ENCODE results near the gene SH3GL2.
A peak's percentile ranks its signal among the peaks of the same experiment; 100 is the strongest.

Gene SH3GL2

DNA sequence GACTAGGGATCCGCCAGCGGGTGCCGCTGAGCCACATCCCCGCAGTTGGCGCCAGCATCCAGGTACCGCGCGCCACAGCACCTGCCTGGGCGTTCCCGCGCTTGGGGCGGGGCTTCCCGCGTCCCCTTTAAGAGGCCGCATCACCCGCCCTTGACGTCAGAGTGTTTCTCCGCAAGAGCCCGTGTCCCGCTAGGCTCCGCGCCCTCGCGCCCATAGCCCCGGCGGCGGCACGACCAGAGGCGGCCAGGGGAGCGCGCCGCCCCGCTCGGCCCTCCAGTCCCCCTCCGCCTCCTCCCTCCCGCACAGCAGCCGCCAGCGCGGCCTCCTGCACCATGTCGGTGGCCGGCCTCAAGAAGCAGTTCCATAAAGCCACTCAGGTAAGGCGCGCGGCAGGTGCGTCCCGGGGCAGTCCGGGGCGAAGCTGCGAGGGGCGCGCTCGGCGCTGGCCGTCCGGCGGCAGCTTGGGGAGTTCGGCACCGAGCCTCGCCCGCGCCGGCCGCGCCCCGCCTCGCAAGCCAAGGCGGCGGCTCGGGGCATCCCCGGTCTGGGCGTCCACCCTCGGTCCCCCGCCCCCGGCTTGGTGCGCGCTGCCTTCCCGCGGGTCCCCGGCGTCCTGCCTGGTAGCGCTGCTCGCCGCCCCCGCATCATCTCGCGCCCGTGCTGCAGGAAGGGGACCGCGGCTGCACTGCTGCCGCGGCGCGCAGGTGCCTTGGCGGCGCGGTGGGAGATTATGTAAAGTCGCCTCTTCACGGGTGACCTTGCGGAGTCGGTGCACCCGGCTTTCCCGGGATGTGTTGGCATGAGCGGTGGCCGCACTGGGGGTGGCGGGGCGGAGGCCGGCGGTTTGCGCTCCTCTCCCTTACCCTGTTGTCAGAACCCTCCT is at the start of gene SH3GL2:
Gene SH3GL2, plus strand, starts transcription at position 156 of the 883 bp plus-strand sequence.
- Histone ChIP-seq H3K9me3 (ENCODE audit: control insufficient read depth, insufficient read depth, low read length) (no peaks in the 10 kb centered on the region), H3K27me3 (ENCODE audit: control insufficient read depth, insufficient read depth, low read length) (peaks cover 52% of the 10 kb centered on the region), H3K9ac (ENCODE audit: low read depth, low read length) (peak within 1 kb of the TSS; percentile 23; the same call in 1 of the 2 replicates), H3K4me3 (ENCODE audit: low read depth, low read length) (peak within 1 kb of the TSS; percentile 74), H3K4me1 (ENCODE audit: control insufficient read depth, insufficient read depth, low read length) (peaks cover 3% of the 10 kb centered on the region; the same call in 1 of the 2 replicates), H3K27ac (ENCODE audit: low read depth, low read length) (no peak within 1 kb of the TSS), H3K36me3 (ENCODE audit: control insufficient read depth, insufficient read depth, low read length) (no peaks in the 10 kb centered on the region)

- Histone ChIP-seq H3K9ac (ENCODE audit: low read depth, low read length) (0 out of 2 replicates have a peak overlapping the region, but pooled peaks have one; percentile 24), H3K27ac (ENCODE audit: low read depth, low read length) (no peak overlapping the region), H3K4me1 (ENCODE audit: control insufficient read depth, insufficient read depth, low read length) (peaks cover 2% of the 10 kb centered on the region; the same call in 1 of the 2 replicates), H3K27me3 (ENCODE audit: control insufficient read depth, insufficient read depth, low read length) (no peaks in the 10 kb centered on the region), H3K9me3 (ENCODE audit: control insufficient read depth, insufficient read depth, low read length) (no peaks in the 10 kb centered on the region), H3K4me3 (ENCODE audit: low read depth, low read length) (no peak overlapping the region), H3K36me3 (ENCODE audit: control insufficient read depth, insufficient read depth, low read length) (no peaks in the 10 kb centered on the region)
Measured at GRCh38 chr9:17531642-17532254, 47.1 kb upstream of the SH3GL2 start.

- H3K27me3 ChIP-seq (ENCODE audit: control insufficient read depth, insufficient read depth, low read length), result no peaks in the 10 kb centered on the region
- no peaks in the 10 kb centered on the region for H3K36me3 ChIP-seq (ENCODE audit: control insufficient read depth, insufficient read depth, low read length)
- peaks cover 2% of the 10 kb centered on the region; the same call in 1 of the 2 replicates for H3K4me1 ChIP-seq (ENCODE audit: control insufficient read depth, insufficient read depth, low read length)
- H3K4me3 ChIP-seq (ENCODE audit: low read depth, low read length), result no peak overlapping the region
- no peaks in the 10 kb centered on the region for H3K9me3 ChIP-seq (ENCODE audit: control insufficient read depth, insufficient read depth, low read length)
- no peak overlapping the region for H3K27ac ChIP-seq (ENCODE audit: low read depth, low read length)
- no peak overlapping the region for H3K9ac ChIP-seq (ENCODE audit: low read depth, low read length)
Measured at GRCh38 chr9:17532461-17532860, 46.4 kb upstream of the SH3GL2 start.

DNA sequence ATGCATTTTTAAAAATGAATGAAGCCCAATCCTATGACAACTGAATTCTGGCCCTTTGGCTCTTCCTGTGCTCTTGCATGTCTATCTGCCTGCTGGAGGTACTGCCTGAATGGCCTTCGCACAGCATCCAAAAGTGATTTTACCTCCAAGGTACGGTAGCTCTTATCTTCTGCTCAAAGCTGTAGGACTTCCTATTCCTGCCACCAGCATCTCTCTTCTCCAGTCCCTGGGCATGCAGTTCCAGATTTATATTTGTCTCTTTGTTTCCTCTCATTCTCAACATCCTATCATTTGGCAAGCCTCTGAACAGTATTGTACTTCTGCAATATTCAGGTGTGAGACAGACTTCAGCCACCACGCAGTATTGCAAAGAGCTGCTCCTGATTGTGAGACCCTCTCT is 43.7 kb upstream of the SH3GL2 start:
- H3K4me3 ChIP-seq (ENCODE audit: low read depth, low read length), result no peak overlapping the region
- no peak overlapping the region for H3K27ac ChIP-seq (ENCODE audit: low read depth, low read length)

DNA sequence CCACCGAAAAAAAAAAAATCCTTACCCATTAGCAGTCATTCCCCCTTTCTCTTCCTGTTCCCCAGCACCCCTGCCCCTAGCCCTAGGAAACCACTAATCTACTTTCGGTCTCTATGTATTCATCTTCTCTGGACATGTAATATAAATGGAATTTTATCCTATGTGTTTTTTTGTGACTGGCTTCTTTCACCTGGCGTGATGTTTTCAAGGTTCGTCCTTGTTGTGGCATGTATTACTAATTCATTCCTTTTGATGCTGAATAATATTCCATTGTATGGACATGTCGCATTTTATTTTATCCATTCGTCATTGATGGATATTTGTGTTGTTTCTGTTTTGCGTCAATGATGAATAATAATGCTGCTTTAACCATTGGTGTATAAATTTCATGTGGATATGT is 42.8 kb upstream of the SH3GL2 start:
- Histone ChIP-seq H3K36me3 (ENCODE audit: control insufficient read depth, insufficient read depth, low read length) (no peaks in the 10 kb centered on the region), H3K4me1 (ENCODE audit: control insufficient read depth, insufficient read depth, low read length) (peaks cover 2% of the 10 kb centered on the region; the same call in 1 of the 2 replicates), H3K9me3 (ENCODE audit: control insufficient read depth, insufficient read depth, low read length) (peaks cover 11% of the 10 kb centered on the region), H3K4me3 (ENCODE audit: low read depth, low read length) (no peak overlapping the region), H3K27me3 (ENCODE audit: control insufficient read depth, insufficient read depth, low read length) (no peaks in the 10 kb centered on the region), H3K9ac (ENCODE audit: low read depth, low read length) (no peak overlapping the region), H3K27ac (ENCODE audit: low read depth, low read length) (no peak overlapping the region)

More for the DNA sequence above, 43.7 kb upstream of the SH3GL2 start:
- H3K9ac ChIP-seq (ENCODE audit: low read depth, low read length), result no peak overlapping the region
- no peaks in the 10 kb centered on the region for H3K36me3 ChIP-seq (ENCODE audit: control insufficient read depth, insufficient read depth, low read length)
- H3K27me3 ChIP-seq (ENCODE audit: control insufficient read depth, insufficient read depth, low read length), result no peaks in the 10 kb centered on the region
- peaks cover 11% of the 10 kb centered on the region for H3K9me3 ChIP-seq (ENCODE audit: control insufficient read depth, insufficient read depth, low read length)
- H3K4me1 ChIP-seq (ENCODE audit: control insufficient read depth, insufficient read depth, low read length), result peaks cover 2% of the 10 kb centered on the region; the same call in 1 of the 2 replicates

DNA sequence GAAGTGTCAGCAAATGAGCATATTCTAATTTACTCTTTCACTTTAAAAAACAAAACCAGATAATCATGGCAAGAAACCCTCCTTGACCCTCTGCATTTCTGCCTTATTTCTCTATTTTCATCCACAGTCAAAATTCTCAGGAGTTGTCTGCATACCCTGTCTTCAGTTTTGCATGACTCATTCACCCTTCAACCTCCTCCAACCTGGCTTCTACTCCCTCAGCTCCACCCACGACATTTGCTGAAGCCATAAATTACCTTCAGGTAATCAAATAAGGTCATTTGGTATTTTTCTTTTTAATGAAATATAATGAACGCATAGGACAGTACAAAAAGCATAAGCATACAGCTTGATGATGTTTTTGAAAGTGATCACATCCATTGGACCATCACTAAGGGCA is 27.8 kb upstream of the SH3GL2 start:
- H3K9ac ChIP-seq (ENCODE audit: low read depth, low read length), result no peak overlapping the region
- no peaks in the 10 kb centered on the region for H3K9me3 ChIP-seq (ENCODE audit: control insufficient read depth, insufficient read depth, low read length)
- H3K4me3 ChIP-seq (ENCODE audit: low read depth, low read length), result no peak overlapping the region
- H3K4me1 ChIP-seq (ENCODE audit: control insufficient read depth, insufficient read depth, low read length), result no peaks in the 10 kb centered on the region
- no peaks in the 10 kb centered on the region for H3K36me3 ChIP-seq (ENCODE audit: control insufficient read depth, insufficient read depth, low read length)
- no peak overlapping the region for H3K27ac ChIP-seq (ENCODE audit: low read depth, low read length)
- H3K27me3 ChIP-seq (ENCODE audit: control insufficient read depth, insufficient read depth, low read length), result no peaks in the 10 kb centered on the region

- Histone ChIP-seq H3K4me3 (ENCODE audit: low read depth, low read length) (no peak overlapping the region), H3K27me3 (ENCODE audit: control insufficient read depth, insufficient read depth, low read length) (no peaks in the 10 kb centered on the region), H3K9ac (ENCODE audit: low read depth, low read length) (no peak overlapping the region), H3K4me1 (ENCODE audit: control insufficient read depth, insufficient read depth, low read length) (no peaks in the 10 kb centered on the region), H3K27ac (ENCODE audit: low read depth, low read length) (no peak overlapping the region), H3K9me3 (ENCODE audit: control insufficient read depth, insufficient read depth, low read length) (no peaks in the 10 kb centered on the region), H3K36me3 (ENCODE audit: control insufficient read depth, insufficient read depth, low read length) (no peaks in the 10 kb centered on the region)
Measured at GRCh38 chr9:17555362-17556054, 23.4 kb upstream of the SH3GL2 start.

DNA sequence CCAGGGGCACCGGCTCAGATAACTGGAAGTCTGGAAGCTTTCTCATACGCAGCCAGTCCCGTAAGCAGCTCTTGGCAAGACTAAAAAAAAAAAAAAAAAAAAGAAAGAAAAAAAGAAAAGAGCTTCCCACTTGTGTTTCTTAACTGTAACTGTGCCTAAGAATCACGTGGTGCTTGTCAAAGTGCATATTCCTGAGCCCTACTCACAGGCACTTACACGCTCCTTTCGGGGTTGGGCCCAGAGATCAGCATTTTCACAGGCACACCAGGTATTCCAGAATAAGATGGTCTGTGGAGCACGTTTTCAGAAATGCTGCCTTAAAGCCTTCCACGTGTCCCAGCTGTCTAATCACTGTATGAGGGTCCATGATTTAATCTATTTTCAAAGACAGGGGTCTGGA is 22.6 kb upstream of the SH3GL2 start:
- Histone ChIP-seq H3K27ac (ENCODE audit: low read depth, low read length) (no peak overlapping the region), H3K9ac (ENCODE audit: low read depth, low read length) (no peak overlapping the region), H3K27me3 (ENCODE audit: control insufficient read depth, insufficient read depth, low read length) (no peaks in the 10 kb centered on the region), H3K4me1 (ENCODE audit: control insufficient read depth, insufficient read depth, low read length) (no peaks in the 10 kb centered on the region), H3K4me3 (ENCODE audit: low read depth, low read length) (no peak overlapping the region), H3K36me3 (ENCODE audit: control insufficient read depth, insufficient read depth, low read length) (no peaks in the 10 kb centered on the region), H3K9me3 (ENCODE audit: control insufficient read depth, insufficient read depth, low read length) (no peaks in the 10 kb centered on the region)

- Histone ChIP-seq H3K9me3 (ENCODE audit: control insufficient read depth, insufficient read depth, low read length) (no peaks in the 10 kb centered on the region), H3K4me3 (ENCODE audit: low read depth, low read length) (no peak overlapping the region), H3K9ac (ENCODE audit: low read depth, low read length) (no peak overlapping the region), H3K27ac (ENCODE audit: low read depth, low read length) (no peak overlapping the region), H3K4me1 (ENCODE audit: control insufficient read depth, insufficient read depth, low read length) (no peaks in the 10 kb centered on the region), H3K27me3 (ENCODE audit: control insufficient read depth, insufficient read depth, low read length) (no peaks in the 10 kb centered on the region), H3K36me3 (ENCODE audit: control insufficient read depth, insufficient read depth, low read length) (no peaks in the 10 kb centered on the region)
Measured at GRCh38 chr9:17556935-17557334, 21.9 kb upstream of the SH3GL2 start.

- Histone ChIP-seq H3K9me3 (ENCODE audit: control insufficient read depth, insufficient read depth, low read length) (no peaks in the 10 kb centered on the region), H3K9ac (ENCODE audit: low read depth, low read length) (no peak overlapping the region), H3K36me3 (ENCODE audit: control insufficient read depth, insufficient read depth, low read length) (no peaks in the 10 kb centered on the region), H3K4me3 (ENCODE audit: low read depth, low read length) (no peak overlapping the region), H3K27me3 (ENCODE audit: control insufficient read depth, insufficient read depth, low read length) (peaks cover 6% of the 10 kb centered on the region), H3K4me1 (ENCODE audit: control insufficient read depth, insufficient read depth, low read length) (peaks cover 14% of the 10 kb centered on the region), H3K27ac (ENCODE audit: low read depth, low read length) (no peak overlapping the region)
Measured at GRCh38 chr9:17571825-17572224, 7.0 kb upstream of the SH3GL2 start.
